Colonic mucosa (tissue), 4 donors: ENCODE data around the gene KCNJ4. TPM values are rescaled to one million over a fixed set of nuclear protein-coding genes. Genes with fewer than 3 reads are reported as not detected.
"Not testable (repeated sequence)": the region's sequence is repeated elsewhere in the genome, so short reads cannot be mapped to it uniquely, and the experiment has no call there.

Source experiments
- DNase-seq: peaks from one replicate; pipeline ENCODE4 v3.0.0-alpha.2; 2020
- H3K27ac ChIP-seq: fragments of 200-600 bp; one replicate; pipeline ENCODE4 v1.8.0; 2021
- H3K27me3 ChIP-seq: fragments of 200-600 bp; one replicate; pipeline ENCODE4 v1.8.0; 2021
- H3K36me3 ChIP-seq: fragments of 200-600 bp; one replicate; pipeline ENCODE4 v1.8.0; 2021
- H3K4me1 ChIP-seq: fragments of 200-600 bp; one replicate; pipeline ENCODE4 v1.8.0; 2021; ENCODE audit warnings: mild to moderate bottlenecking
- H3K4me3 ChIP-seq: fragments of 200-600 bp; one replicate; pipeline ENCODE4 v1.8.0; 2021
- H3K9ac ChIP-seq, 2 donors: one replicate each; pipeline ENCODE4 v1.7.0; 2013; ENCODE audit warnings: control low read depth in 2 of 2, low read depth in 2 of 2, low read length in 2 of 2
- H3K9me3 ChIP-seq: fragments of 200-600 bp; one replicate; pipeline ENCODE4 v1.8.0; 2021
- CTCF ChIP-seq: fragments of 200-600 bp; IDR thresholded peaks from one replicate; pipeline ENCODE4 v1.8.0; 2022; ENCODE audit warnings: antibody characterized with exemption, mild to moderate bottlenecking
- intact Hi-C: fragments of 100-400 bp; cut with DNase I; formaldehyde crosslinking; loops from one replicate; pipeline ENCODE4 v1.14.1; 2022
- total RNA-seq, 2 donors: library from RNA; stranded (reverse); fragmentation: NEBNext Ultra II Directional in 1 of 2; extraction: Animal tissue kit (Norgen Biotek cat#: 25700) in 1 of 2; gene quantifications; one replicate each; pipeline ENCODE4 v1.2.1, GENCODE V29; 2021
- donor health status: healthy.
- donor health status: DM: no; HTN: no; CAD: no.
- donor health status: DM: no; HTN: no; CAD: no.

KCNJ4 gene
- total RNA-seq, 2 donors from 2014 or later = not detected

GRCh38 chr22:38394929-38395624 is 59.9 kb downstream of the KCNJ4 start:
- not testable (repeated sequence) for DNase-seq, H3K27me3 ChIP-seq, H3K4me1 ChIP-seq, H3K36me3 ChIP-seq, H3K27ac ChIP-seq, H3K9ac ChIP-seq, H3K4me3 ChIP-seq, H3K9me3 ChIP-seq
- intact Hi-C loops = loop anchor here (10.0 kb wide), 1 partner anchor 110 kb away; the partner anchor contains the start of gene DDX17

GRCh38 chr22:38389428-38389818 is 65.6 kb downstream of the KCNJ4 start:
- H3K4me1 ChIP-seq, H3K9ac ChIP-seq, H3K4me3 ChIP-seq, H3K36me3 ChIP-seq, DNase-seq, H3K27me3 ChIP-seq, intact Hi-C loops, H3K9me3 ChIP-seq, H3K27ac ChIP-seq: not testable (repeated sequence)

GRCh38 chr22:38388506-38389427 is 66.2 kb downstream of the KCNJ4 start:
- H3K4me3 ChIP-seq, H3K4me1 ChIP-seq, intact Hi-C loops, H3K9me3 ChIP-seq, H3K9ac ChIP-seq, H3K27me3 ChIP-seq, DNase-seq, H3K27ac ChIP-seq, H3K36me3 ChIP-seq: not testable (repeated sequence)

GRCh38 chr22:38386918-38387317 is 68.1 kb downstream of the KCNJ4 start:
- H3K4me1 ChIP-seq, H3K9ac ChIP-seq, H3K27ac ChIP-seq, H3K27me3 ChIP-seq, DNase-seq, H3K4me3 ChIP-seq, H3K9me3 ChIP-seq, intact Hi-C loops, H3K36me3 ChIP-seq: not testable (repeated sequence)

- Histone ChIP-seq H3K4me3 (no peak overlapping the region), H3K9me3 (no peaks in the 10 kb centered on the region), H3K27ac (no peak overlapping the region), H3K36me3 (no peaks in the 10 kb centered on the region), H3K9ac (no peak overlapping the region), H3K4me1 (no peaks in the 10 kb centered on the region), H3K27me3 (no peaks in the 10 kb centered on the region)
- intact Hi-C loops = no loop called here
- no peak for DNase-seq
- no peak for TF ChIP-seq CTCF
These were observed 71.6 kb downstream of the KCNJ4 start for GRCh38 chr22:38383417-38383816.

- H3K9ac ChIP-seq, intact Hi-C loops, H3K36me3 ChIP-seq, H3K4me1 ChIP-seq, H3K27ac ChIP-seq, H3K9me3 ChIP-seq, H3K27me3 ChIP-seq, H3K4me3 ChIP-seq, DNase-seq: not testable (repeated sequence)
These were observed 73.6 kb downstream of the KCNJ4 start for GRCh38 chr22:38381371-38381770.

Other genes starting within 250 kb of the KCNJ4 start
- gene TMEM184B, start 182.2 kb downstream of the KCNJ4 start, total RNA-seq = 10 to 100 TPM; 58.8 to 61.6 TPM
- gene CSNK1E, start 137.8 kb downstream of the KCNJ4 start, total RNA-seq = 10 to 100 TPM; 97.0 to 97.2 TPM
- 10 to 100 TPM; 26.7 to 29.1 TPM for gene KDELR3, start 12.9 kb upstream of the KCNJ4 start, total RNA-seq
- 100 to 1,000 TPM; 333 to 359 TPM for gene DDX17, start 51.1 kb upstream of the KCNJ4 start, total RNA-seq
- gene DMC1, start 115.0 kb upstream of the KCNJ4 start, total RNA-seq = 1 to 10 TPM; 2.0 to 3.0 TPM
- gene FAM227A, start 201.2 kb upstream of the KCNJ4 start, total RNA-seq = 1 to 10 TPM in 1 of 2 donors, under 1 TPM in 1; 0.21 to 2.0 TPM
- gene CBY1, start 201.4 kb upstream of the KCNJ4 start, total RNA-seq = 10 to 100 TPM; 27.4 to 38.1 TPM
- 100 to 1,000 TPM in 1 of 2 donors, 10 to 100 TPM in 1; 97.1 to 149 TPM for gene TOMM22, start 226.8 kb upstream of the KCNJ4 start, total RNA-seq
- gene JOSD1, start 245.7 kb upstream of the KCNJ4 start, total RNA-seq = 100 to 1,000 TPM in 1 of 2 donors, 10 to 100 TPM in 1; 52.4 to 108 TPM